Fibroblast of the aortic adventitia (primary cell): Measurements from ENCODE around the gene PTPRC. TPM values are rescaled to one million over a fixed set of nuclear protein-coding genes. Genes with fewer than 3 reads are reported as not detected.

Experiments used
- DNase-seq: peaks from one replicate; pipeline ENCODE4 v3.0.0-alpha.2; 2010; ENCODE audit warnings: low read depth
- H3K4me3 ChIP-seq: 2 replicates; pipeline ENCODE4 v1.5.1; 2011; ENCODE audit warnings: low read depth, mild to moderate bottlenecking, control low read depth, low read length, moderate library complexity
- total RNA-seq: library from RNA; depleted of rRNA; stranded (reverse); fragments of >200 nt; gene quantifications from 2 replicates; pipeline ENCODE4 v1.2.3, GENCODE V29; 2012; ENCODE audit warnings: low replicate concordance
- TF ChIP-seq, protein P1 (sequence below): IDR thresholded peaks from 2 replicates; pipeline ENCODE4 v1.5.1; 2011; ENCODE audit warnings: mild to moderate bottlenecking, low read length, control low read depth, inconsistent platforms; ENCODE audit not compliant: insufficient read depth

Gene PTPRC
- total RNA-seq, 1 donor: 0.09 TPM

DNA sequence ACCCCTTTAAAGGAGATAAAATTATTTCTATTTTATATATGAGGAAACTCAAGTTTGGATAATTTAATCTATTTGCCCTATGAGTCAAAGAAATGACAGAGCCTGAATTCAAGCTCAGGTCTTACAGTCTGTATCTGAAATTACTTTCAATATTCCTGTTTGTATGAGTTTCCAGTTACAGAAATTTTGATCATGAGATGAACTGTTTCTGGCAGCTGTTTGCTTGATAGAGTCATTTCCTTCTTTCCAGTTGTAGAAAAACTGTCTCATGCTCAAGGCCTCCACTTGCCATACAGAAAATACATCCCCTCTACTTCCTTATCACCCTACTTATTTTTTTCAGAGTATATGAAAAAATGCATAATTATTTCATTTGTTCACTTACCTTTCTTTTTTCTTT lies 87.6 kb downstream of the PTPRC start:
- peak; percentile 40 for DNase-seq
- H3K4me3 ChIP-seq: no peak overlapping the region
- TF ChIP-seq, protein P1, sequence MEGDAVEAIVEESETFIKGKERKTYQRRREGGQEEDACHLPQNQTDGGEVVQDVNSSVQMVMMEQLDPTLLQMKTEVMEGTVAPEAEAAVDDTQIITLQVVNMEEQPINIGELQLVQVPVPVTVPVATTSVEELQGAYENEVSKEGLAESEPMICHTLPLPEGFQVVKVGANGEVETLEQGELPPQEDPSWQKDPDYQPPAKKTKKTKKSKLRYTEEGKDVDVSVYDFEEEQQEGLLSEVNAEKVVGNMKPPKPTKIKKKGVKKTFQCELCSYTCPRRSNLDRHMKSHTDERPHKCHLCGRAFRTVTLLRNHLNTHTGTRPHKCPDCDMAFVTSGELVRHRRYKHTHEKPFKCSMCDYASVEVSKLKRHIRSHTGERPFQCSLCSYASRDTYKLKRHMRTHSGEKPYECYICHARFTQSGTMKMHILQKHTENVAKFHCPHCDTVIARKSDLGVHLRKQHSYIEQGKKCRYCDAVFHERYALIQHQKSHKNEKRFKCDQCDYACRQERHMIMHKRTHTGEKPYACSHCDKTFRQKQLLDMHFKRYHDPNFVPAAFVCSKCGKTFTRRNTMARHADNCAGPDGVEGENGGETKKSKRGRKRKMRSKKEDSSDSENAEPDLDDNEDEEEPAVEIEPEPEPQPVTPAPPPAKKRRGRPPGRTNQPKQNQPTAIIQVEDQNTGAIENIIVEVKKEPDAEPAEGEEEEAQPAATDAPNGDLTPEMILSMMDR: no peak

DNA sequence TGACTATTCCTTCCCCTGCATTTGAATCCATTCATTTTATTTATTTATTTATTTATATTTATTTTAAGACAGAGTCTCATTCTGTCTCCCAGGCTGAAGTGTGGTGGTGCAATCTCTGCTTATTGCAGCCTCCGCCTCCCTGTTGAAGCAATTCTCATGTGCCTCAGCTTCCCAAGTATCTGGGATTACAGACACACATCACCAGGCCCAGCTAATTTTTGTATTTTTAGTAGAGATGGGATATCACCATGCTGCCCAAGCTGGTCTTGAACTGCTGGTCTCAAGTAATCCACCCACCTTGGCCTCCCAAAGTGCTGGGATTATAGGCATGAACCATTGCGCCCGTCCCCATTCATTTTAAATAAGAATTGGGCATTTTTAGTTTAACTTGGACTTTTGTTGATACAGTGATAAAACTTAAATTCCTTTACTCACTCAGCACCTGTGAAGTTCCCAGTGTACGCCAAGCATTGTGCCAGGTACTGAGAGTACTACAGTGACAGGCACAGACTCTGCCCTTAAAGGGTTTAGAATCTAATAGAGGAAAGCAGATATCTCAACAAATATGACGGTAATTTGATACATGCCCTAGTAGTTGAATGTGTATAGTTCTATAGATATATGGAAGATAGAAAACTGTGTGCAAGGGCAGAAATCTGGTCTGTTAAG lies 90.5 kb downstream of the PTPRC start:
- no peak for DNase-seq
- H3K4me3 ChIP-seq: no peak overlapping the region
- TF ChIP-seq, protein P1: no peak

DNA sequence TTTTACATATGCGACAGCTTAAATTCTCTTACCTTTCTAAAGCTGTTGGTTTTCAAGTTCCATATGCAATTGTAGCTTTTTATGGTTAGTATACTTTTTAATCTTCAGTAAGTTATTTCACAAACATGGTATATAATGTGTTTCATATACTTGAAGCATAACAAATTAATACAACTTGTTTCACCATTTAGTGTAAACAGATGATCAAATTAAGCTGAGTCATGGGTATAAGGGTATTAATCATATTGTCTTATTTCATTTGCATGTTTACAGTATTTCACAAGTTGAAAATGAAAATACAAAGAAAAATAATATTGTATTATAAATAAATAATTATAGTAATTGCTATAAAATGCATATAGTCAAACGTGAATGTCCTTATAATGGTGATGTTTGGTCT lies 92.1 kb downstream of the PTPRC start:
- H3K4me3 ChIP-seq: no peak overlapping the region
- TF ChIP-seq, protein P1: no peak
- DNase-seq: no peak

DNA sequence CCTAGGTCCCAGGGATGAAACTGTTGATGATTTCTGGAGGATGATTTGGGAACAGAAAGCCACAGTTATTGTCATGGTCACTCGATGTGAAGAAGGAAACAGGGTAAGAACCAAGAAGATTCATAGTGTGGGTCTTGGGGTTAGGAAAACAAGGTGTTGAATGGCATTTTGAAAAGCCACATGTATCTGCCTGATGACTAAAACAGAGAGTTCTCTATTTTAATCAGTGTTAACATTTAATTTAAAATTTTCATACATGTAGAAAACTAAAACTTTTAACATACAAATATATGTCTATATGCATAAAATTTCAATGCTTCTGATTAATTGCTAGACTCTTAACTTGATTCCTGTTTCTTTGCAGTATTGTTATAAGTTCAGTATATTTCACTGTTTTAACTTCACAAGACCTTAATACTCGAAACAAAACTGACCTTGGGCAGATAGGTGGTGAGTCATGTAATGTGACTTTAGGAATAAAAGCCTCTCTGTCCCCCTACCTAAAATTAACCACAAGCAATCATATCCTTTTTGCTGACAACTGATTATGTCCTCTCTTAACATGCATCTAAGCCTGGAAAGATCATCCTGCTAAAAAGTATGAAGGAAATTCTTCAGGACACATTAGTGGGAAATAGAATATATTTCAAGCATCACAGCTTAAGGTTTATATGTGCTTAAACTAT lies 95.6 kb downstream of the PTPRC start:
- TF ChIP-seq, protein P1: no peak
- no peak overlapping the region for H3K4me3 ChIP-seq
- no peak for DNase-seq

DNA sequence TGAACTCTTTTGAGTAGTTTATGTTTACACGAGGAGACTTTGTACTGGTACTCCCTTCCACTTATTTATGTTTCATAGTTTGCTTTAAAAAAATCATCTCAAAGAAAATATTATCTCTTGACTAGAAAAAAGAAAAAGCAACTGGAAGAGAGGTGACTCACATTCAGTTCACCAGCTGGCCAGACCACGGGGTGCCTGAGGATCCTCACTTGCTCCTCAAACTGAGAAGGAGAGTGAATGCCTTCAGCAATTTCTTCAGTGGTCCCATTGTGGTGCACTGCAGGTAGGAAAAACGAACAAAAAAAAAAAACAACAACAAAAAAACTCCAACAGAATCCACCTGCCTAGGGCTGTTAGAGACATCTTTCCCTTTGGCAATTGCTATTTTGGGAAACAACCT lies 102.9 kb downstream of the PTPRC start:
- peak; percentile 23 for DNase-seq
- H3K4me3 ChIP-seq: no peak overlapping the region
- TF ChIP-seq, protein P1: no peak

DNA sequence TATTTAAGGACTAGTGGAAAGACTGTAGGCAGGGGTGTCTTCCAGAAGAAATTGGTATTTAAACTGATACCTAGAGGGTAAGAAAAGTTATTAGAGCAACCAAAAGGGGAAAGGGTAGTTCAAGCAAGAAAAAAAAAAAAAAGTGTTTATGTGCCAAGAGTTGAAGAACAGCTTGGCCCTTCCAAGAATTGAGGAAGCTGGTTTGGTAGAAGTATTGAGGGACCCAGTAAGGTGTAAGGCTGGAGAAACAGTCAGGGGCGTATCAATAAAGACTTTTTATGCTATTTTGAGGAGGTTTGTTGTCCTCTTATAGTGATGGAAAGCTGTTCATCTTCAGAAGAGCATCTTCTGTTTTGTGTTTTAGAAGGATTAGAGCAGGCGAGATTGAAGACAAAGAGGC lies 108.3 kb downstream of the PTPRC start:
- TF ChIP-seq, protein P1: no peak
- no peak for DNase-seq

DNA sequence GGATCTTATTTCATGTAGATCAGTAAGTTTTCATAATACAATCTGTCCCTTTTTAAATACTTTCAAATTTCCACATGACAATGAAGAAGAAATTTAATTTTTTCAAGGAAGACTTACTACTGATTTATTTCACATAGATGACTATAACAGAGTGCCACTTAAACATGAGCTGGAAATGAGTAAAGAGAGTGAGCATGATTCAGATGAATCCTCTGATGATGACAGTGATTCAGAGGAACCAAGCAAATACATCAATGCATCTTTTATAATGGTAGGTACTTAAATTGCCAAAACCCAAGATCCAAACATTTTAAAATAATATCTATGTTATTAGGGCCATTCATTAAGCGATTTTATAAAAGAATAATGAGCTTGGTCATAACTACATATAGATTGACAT lies 110.4 kb downstream of the PTPRC start:
- H3K4me3 ChIP-seq: no peak overlapping the region
- no peak for DNase-seq

More for the DNA sequence above, 108.3 kb downstream of the PTPRC start:
- no peak overlapping the region for H3K4me3 ChIP-seq

More for the DNA sequence above, 110.4 kb downstream of the PTPRC start:
- TF ChIP-seq, protein P1: no peak
